Uterus (tissue), 2 donors: ENCODE results near the gene PTBP3.

ENCODE experiments used
- CTCF ChIP-seq, 4 experiments: fragments of 200-600 bp in 2 of 4; fragments of 450-650 bp in 2 of 4; sonication (generic) in 2 of 4; IDR thresholded peaks; one replicate each; pipeline ENCODE4 v1.5.1; 2016 to 2019; ENCODE audit warnings: antibody characterized with exemption in 4 of 4, mild to moderate bottlenecking in 2 of 4, moderate library complexity in 1 of 4
- POLR2A ChIP-seq, 2 donors: fragments of 450-650 bp; IDR thresholded peaks; one replicate each; pipeline ENCODE4 v1.6.1; 2016; ENCODE audit warnings: antibody characterized with exemption in 2 of 2, mild to moderate bottlenecking in 1 of 2, moderate library complexity in 1 of 2

DNA sequence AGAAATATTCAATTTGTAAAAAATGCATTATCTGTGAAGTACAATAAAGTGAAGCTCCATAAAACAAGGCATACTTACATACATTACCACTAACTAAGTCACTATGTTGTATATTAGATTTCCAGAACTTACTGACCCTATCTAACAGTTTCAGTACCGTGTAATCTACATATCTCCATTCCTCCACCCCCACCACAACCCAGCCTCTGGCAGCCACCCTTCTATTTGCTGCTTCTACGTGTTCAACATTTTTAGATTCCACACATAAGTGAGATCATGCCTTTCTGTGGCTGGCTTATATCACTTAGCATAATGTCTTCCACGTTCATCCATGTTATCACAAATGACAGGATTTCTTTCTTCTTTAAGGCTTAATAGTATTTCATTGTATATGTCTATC lies 31.3 kb upstream of the PTBP3 start:
- no peak for TF ChIP-seq CTCF (IDR thresholded peaks at IDR 0.05)
- no peak for TF ChIP-seq POLR2A (IDR thresholded peaks at IDR 0.05)
